Measurements from ENCODE around the gene TBP.

- no peak for TF ChIP-seq CTCF (conservative IDR thresholded peaks at IDR 0.05; ENCODE audit: low read depth, low read length)
- no peak for TF ChIP-seq EZH2 (IDR thresholded peaks at IDR 0.05; ENCODE audit: low read length, unreplicated experiment)
These were observed 21.2 kb upstream of the TBP start for GRCh38 chr6:170532867-170533488.
